ENCODE data around the gene ZNF536.

- no peak for TF ChIP-seq ZFX (IDR thresholded peaks at IDR 0.05; ENCODE audit: borderline replicate concordance)
- TF ChIP-seq, protein P1, sequence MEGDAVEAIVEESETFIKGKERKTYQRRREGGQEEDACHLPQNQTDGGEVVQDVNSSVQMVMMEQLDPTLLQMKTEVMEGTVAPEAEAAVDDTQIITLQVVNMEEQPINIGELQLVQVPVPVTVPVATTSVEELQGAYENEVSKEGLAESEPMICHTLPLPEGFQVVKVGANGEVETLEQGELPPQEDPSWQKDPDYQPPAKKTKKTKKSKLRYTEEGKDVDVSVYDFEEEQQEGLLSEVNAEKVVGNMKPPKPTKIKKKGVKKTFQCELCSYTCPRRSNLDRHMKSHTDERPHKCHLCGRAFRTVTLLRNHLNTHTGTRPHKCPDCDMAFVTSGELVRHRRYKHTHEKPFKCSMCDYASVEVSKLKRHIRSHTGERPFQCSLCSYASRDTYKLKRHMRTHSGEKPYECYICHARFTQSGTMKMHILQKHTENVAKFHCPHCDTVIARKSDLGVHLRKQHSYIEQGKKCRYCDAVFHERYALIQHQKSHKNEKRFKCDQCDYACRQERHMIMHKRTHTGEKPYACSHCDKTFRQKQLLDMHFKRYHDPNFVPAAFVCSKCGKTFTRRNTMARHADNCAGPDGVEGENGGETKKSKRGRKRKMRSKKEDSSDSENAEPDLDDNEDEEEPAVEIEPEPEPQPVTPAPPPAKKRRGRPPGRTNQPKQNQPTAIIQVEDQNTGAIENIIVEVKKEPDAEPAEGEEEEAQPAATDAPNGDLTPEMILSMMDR (IDR thresholded peaks at IDR 0.05): no peak
These were observed 20.9 kb downstream of the ZNF536 start for GRCh38 chr19:30393046-30393445.
